PFSK-1 (cell line): ENCODE measurements around the gene TAOK3.

Experiments
- FOXP2 ChIP-seq: optimal IDR thresholded peaks from 2 replicates; pipeline ENCODE3; 2011; ENCODE audit warnings: borderline replicate concordance, control low read depth, inconsistent platforms; ENCODE audit not compliant: insufficient read depth; ENCODE audit errors: extremely low read length, extremely low read depth
- POLR2AphosphoS5 ChIP-seq: IDR thresholded peaks from 2 replicates; pipeline ENCODE4 v1.6.1; 2012; ENCODE audit warnings: low read depth, mild to moderate bottlenecking, control low read depth, low read length, moderate library complexity
- TF ChIP-seq, protein P1 (sequence below), 2 experiments: IDR thresholded peaks; 2 replicates each; pipeline versions ENCODE4 v1.6.1 to v1.8.0; 2011 to 2012; ENCODE audit warnings: low read depth in 2 of 2, low read length in 2 of 2, control low read depth in 1 of 2, inconsistent platforms in 1 of 2, mild to moderate bottlenecking in 1 of 2, moderate library complexity in 1 of 2; ENCODE audit not compliant: insufficient read depth in 1 of 2

DNA sequence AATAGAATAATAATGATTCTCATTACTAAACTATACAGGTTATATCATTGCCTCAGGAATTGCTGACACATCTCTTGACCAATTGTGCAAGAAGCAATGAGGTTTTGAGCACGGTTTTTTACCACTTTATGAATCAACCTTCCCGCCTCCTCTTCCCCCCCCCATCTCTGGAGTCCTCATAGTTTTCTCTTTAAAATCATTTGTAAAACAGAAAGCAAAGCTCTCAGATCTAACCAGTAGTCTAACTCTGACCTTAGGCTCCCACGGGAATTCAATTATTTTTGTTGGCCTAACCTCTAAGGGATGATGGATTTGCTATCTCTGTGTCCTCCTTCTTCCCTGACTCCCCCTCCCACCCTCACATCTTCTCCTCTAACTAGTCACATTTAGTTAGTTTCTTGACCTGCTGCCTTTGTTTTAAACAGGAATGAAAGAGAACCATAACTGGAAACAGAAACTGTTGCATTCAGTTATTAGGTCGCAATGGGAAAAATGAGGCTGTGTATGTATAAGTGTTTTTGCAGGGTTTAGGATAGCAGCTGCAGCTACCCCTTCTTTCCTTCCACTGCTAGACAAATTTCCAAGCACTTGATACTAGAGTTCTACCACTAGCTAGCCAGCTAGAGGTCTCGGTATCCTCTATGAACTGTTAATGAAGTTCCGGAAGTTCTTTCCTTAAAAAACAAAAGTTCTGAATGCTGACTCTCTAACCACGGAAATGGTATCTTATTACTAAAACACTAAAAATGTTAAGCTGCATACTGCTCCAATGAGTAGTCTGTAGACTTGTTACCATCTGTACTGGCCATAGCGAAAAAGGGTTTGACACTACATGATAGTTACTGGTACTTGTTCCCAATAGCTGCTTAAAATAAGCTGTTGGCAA lies 65.4 kb downstream of the TAOK3 start:
- TF ChIP-seq, protein P1, sequence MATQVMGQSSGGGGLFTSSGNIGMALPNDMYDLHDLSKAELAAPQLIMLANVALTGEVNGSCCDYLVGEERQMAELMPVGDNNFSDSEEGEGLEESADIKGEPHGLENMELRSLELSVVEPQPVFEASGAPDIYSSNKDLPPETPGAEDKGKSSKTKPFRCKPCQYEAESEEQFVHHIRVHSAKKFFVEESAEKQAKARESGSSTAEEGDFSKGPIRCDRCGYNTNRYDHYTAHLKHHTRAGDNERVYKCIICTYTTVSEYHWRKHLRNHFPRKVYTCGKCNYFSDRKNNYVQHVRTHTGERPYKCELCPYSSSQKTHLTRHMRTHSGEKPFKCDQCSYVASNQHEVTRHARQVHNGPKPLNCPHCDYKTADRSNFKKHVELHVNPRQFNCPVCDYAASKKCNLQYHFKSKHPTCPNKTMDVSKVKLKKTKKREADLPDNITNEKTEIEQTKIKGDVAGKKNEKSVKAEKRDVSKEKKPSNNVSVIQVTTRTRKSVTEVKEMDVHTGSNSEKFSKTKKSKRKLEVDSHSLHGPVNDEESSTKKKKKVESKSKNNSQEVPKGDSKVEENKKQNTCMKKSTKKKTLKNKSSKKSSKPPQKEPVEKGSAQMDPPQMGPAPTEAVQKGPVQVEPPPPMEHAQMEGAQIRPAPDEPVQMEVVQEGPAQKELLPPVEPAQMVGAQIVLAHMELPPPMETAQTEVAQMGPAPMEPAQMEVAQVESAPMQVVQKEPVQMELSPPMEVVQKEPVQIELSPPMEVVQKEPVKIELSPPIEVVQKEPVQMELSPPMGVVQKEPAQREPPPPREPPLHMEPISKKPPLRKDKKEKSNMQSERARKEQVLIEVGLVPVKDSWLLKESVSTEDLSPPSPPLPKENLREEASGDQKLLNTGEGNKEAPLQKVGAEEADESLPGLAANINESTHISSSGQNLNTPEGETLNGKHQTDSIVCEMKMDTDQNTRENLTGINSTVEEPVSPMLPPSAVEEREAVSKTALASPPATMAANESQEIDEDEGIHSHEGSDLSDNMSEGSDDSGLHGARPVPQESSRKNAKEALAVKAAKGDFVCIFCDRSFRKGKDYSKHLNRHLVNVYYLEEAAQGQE (IDR thresholded peaks at IDR 0.05; ENCODE audit: insufficient read depth in 1 of 2, low read depth in 2 of 2, low read length in 2 of 2): no peak
- TF ChIP-seq FOXP2 (no peak), POLR2AphosphoS5 (no peak)
